A549 (cell line): Measurements from ENCODE around the gene RFC4.

Experiments
- CHD2 ChIP-seq: fragments of 150-350 bp; IDR thresholded peaks from 2 replicates; pipeline ENCODE4 v1.6.1; 2014; ENCODE audit warnings: low read length; ENCODE audit not compliant: partially characterized antibody
- EP300 ChIP-seq, 2 experiments: fragments of >200 bp; sonication (Bioruptor Twin); formaldehyde crosslinking; IDR thresholded peaks; 2 replicates in 1 of 2; 3 replicates in 1 of 2; pipeline ENCODE4 v1.6.1; 2016 to 2017
- POLR2A ChIP-seq: IDR thresholded peaks from 2 replicates; pipeline ENCODE4 v1.6.1; 2012; ENCODE audit warnings: mild to moderate bottlenecking, low read length
- RFX5 ChIP-seq: fragments of 450-650 bp; IDR thresholded peaks from 2 replicates; pipeline ENCODE4 v1.7.1; 2014; ENCODE audit warnings: antibody characterized with exemption, mild to moderate bottlenecking, moderate library complexity
- USF2 ChIP-seq: fragments of 450-650 bp; IDR thresholded peaks from 2 replicates; pipeline ENCODE4 v1.6.1; 2014; ENCODE audit warnings: antibody characterized with exemption

DNA sequence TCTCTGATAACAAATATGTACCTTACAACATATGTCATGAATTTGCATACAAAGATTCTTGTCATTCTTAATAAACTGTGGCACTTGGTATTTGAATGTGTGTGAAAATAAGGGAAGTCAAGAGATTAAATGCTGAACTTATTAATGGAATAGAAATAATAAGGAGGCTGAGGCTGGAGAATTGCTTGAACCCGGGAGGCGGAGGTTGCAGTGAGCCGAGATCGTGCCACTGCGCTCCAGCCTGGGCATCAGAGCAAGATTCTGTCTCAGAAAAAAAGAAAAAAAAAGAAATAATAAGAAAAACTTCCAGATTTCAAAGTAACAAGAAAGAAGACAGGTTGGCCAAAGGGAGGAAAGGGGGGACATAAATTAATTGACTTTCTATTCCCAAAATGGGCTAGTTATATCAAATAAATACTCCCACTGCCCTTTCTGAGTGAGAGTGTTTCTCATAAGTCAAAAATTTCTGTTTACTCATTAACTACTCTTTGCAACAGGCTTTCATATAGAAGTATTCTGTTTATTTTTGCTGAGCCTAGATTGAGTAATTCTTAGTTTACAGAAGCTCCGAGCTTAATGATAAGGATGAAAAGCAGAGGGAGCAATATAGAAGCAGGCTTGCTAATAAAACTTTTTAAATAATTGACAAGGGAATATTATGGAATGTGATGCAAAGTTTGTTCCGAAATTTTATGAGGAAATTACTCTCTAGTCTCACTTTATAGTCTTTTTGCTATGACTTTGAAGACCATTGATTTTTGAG, 63.5 kb downstream of the RFC4 start:
- TF ChIP-seq POLR2A, result no peak
- no peak for TF ChIP-seq CHD2
- no peak for TF ChIP-seq RFX5
- no peak for TF ChIP-seq EP300 (IDR thresholded peaks at IDR 0.05)
- TF ChIP-seq USF2, result no peak
